ENCODE data around the gene PANX3. TPM values are rescaled to one million over a fixed set of nuclear protein-coding genes. Genes with fewer than 3 reads are reported as not detected.

The PANX3 gene
- not detected in 2 replicates for total RNA-seq (2014; rRNA removed; shearing (Covaris generic))

GRCh38 chr11:124611064-124611463, at the start of gene PANX3:
Gene PANX3, plus strand, starts transcription at chr11:124611428. Its CDS starts 129 bp downstream, at chr11:124611557.
- H3K36me3 ChIP-seq, result no peaks in the 10 kb centered on the region
- no peak within 1 kb of the TSS for H3K4me3 ChIP-seq
- H3K9me3 ChIP-seq (replicated peaks), result no peaks in the 10 kb centered on the region
- H3K4me1 ChIP-seq (replicated peaks), result no peaks in the 10 kb centered on the region
- H3K27ac ChIP-seq, result no peak within 1 kb of the TSS
- no peaks in the 10 kb centered on the region for H3K27me3 ChIP-seq (replicated peaks)
- no peak for DNase-seq (ENCODE audit: low read depth in 1 of 2, low spot score in 2 of 2)

DNA sequence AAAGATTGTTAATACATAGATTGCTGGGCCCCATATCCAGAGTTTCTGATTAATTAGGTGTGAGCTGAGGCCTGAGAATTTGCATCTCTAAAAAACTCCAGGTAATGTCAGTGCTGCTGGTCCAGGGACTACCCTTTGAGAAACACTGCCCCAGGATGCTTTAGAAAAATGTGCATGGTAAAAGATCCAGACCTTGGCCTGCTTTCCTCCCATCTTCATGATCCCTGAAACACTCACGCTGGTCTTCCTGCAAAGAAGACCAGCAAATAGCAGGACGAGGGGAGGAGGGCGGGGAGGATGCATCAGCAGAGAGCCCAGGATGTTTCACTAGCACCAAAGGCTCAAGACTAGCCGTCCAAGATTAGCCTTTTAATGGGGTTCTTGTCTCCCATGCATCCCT, 41.5 kb upstream of the PANX3 start, which contains the start of gene OR8A1:
Gene OR8A1, plus strand, starts transcription at position 301 of the 400 bp plus-strand sequence. CDS start 123 bp downstream, outside the sequence.
- H3K4me3 ChIP-seq, result no peak within 1 kb of the TSS
- DNase-seq (ENCODE audit: low read depth in 1 of 2, low spot score in 2 of 2), result no peak
- H3K27me3 ChIP-seq (replicated peaks), result no peaks in the 10 kb centered on the region
- H3K9me3 ChIP-seq (replicated peaks), result no peaks in the 10 kb centered on the region
- H3K4me1 ChIP-seq (replicated peaks), result no peaks in the 10 kb centered on the region
- H3K36me3 ChIP-seq, result no peaks in the 10 kb centered on the region
- no peak within 1 kb of the TSS for H3K27ac ChIP-seq

- Histone ChIP-seq H3K4me1 (replicated peaks) (no peaks in the 10 kb centered on the region), H3K9me3 (replicated peaks) (no peaks in the 10 kb centered on the region), H3K4me3 (no peak overlapping the region), H3K27me3 (replicated peaks) (no peaks in the 10 kb centered on the region), H3K27ac (no peak overlapping the region), H3K36me3 (no peaks in the 10 kb centered on the region)
- no peak for DNase-seq (ENCODE audit: low read depth in 1 of 2, low spot score in 2 of 2)
Observed at GRCh38 chr11:124570160-124570559, 41.1 kb upstream of the PANX3 start.

- no peak overlapping the region for H3K27ac ChIP-seq
- no peaks in the 10 kb centered on the region for H3K4me1 ChIP-seq (replicated peaks)
- no peaks in the 10 kb centered on the region for H3K27me3 ChIP-seq (replicated peaks)
- no peaks in the 10 kb centered on the region for H3K36me3 ChIP-seq
- H3K9me3 ChIP-seq (replicated peaks), result no peaks in the 10 kb centered on the region
- H3K4me3 ChIP-seq, result no peak overlapping the region
- DNase-seq (ENCODE audit: low read depth in 1 of 2, low spot score in 2 of 2), result no peak
Observed at GRCh38 chr11:124577716-124578427, 33.4 kb upstream of the PANX3 start.

- Histone ChIP-seq H3K4me3 (no peak overlapping the region), H3K9me3 (replicated peaks) (no peaks in the 10 kb centered on the region), H3K27ac (no peak overlapping the region), H3K27me3 (replicated peaks) (no peaks in the 10 kb centered on the region), H3K36me3 (no peaks in the 10 kb centered on the region), H3K4me1 (replicated peaks) (no peaks in the 10 kb centered on the region)
- no peak for DNase-seq (ENCODE audit: low read depth in 1 of 2, low spot score in 2 of 2)
Observed at GRCh38 chr11:124578761-124579160, 32.5 kb upstream of the PANX3 start.

- no peaks in the 10 kb centered on the region for H3K27me3 ChIP-seq (replicated peaks)
- H3K27ac ChIP-seq, result no peak overlapping the region
- DNase-seq (ENCODE audit: low read depth in 1 of 2, low spot score in 2 of 2), result no peak
- no peaks in the 10 kb centered on the region for H3K36me3 ChIP-seq
- no peaks in the 10 kb centered on the region for H3K9me3 ChIP-seq (replicated peaks)
- H3K4me1 ChIP-seq (replicated peaks), result no peaks in the 10 kb centered on the region
- no peak overlapping the region for H3K4me3 ChIP-seq
Observed at GRCh38 chr11:124581817-124582216, 29.4 kb upstream of the PANX3 start.

DNA sequence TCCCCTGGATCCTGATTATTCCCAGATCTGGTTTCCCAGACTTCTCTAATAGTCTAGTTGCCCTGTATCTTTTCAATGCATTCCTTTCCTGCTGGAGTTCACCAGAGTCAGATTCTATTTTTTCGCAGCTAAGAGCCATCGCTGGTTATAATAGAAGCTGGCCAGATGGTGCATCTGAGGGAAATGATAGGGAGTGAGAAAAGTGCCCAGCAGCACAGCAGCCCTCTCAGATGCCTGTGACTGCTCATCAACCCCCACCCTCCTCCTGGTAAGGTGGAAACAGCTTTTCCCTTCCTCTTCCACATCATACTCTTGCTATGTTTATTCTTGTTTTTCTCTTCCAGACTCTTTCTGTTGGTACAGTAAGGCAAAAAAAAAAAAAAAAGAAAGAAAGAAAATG, 28.7 kb upstream of the PANX3 start:
- no peaks in the 10 kb centered on the region for H3K36me3 ChIP-seq
- H3K27ac ChIP-seq, result no peak overlapping the region
- H3K27me3 ChIP-seq (replicated peaks), result no peaks in the 10 kb centered on the region
- H3K4me3 ChIP-seq, result no peak overlapping the region
- H3K9me3 ChIP-seq (replicated peaks), result no peaks in the 10 kb centered on the region
- no peaks in the 10 kb centered on the region for H3K4me1 ChIP-seq (replicated peaks)
- DNase-seq (ENCODE audit: low read depth in 1 of 2, low spot score in 2 of 2), result no peak

DNA sequence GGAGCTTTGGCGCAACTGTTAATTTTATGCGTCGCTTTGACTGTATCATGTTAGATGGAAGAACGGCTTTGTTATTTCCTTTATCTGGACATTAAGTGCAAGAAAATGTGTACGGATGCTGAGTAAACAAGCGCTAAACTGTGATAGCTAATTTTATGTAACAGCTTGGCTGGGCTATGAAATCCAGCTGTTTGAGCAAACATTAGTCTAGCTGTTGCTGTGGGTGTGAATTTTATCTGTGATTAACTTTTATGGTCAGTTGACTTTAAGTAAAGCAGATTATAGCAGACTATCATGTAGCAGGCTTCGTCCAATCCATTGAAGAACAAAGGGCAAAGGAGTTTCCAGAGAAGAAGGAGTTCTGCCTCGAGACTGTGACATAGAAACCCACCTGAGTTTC, 27.4 kb upstream of the PANX3 start:
- no peak for DNase-seq (ENCODE audit: low read depth in 1 of 2, low spot score in 2 of 2)
- Histone ChIP-seq H3K9me3 (replicated peaks) (no peaks in the 10 kb centered on the region), H3K27ac (no peak overlapping the region), H3K27me3 (replicated peaks) (no peaks in the 10 kb centered on the region), H3K4me3 (no peak overlapping the region), H3K4me1 (replicated peaks) (no peaks in the 10 kb centered on the region), H3K36me3 (no peaks in the 10 kb centered on the region)

- no peak for DNase-seq (ENCODE audit: low read depth in 1 of 2, low spot score in 2 of 2)
- Histone ChIP-seq H3K4me1 (replicated peaks) (no peaks in the 10 kb centered on the region), H3K4me3 (no peak overlapping the region), H3K27ac (no peak overlapping the region), H3K27me3 (replicated peaks) (no peaks in the 10 kb centered on the region), H3K36me3 (no peaks in the 10 kb centered on the region), H3K9me3 (replicated peaks) (no peaks in the 10 kb centered on the region)
Observed at GRCh38 chr11:124584681-124585372, 26.4 kb upstream of the PANX3 start.

GRCh38 chr11:124586238-124586860, 24.9 kb upstream of the PANX3 start:
- peak; percentile 6 to 37 for DNase-seq (ENCODE audit: low read depth in 1 of 2, low spot score in 2 of 2)
- Histone ChIP-seq H3K4me3 (no peak overlapping the region), H3K36me3 (no peaks in the 10 kb centered on the region), H3K27ac (no peak overlapping the region), H3K27me3 (replicated peaks) (no peaks in the 10 kb centered on the region), H3K9me3 (replicated peaks) (no peaks in the 10 kb centered on the region), H3K4me1 (replicated peaks) (no peaks in the 10 kb centered on the region)

DNA sequence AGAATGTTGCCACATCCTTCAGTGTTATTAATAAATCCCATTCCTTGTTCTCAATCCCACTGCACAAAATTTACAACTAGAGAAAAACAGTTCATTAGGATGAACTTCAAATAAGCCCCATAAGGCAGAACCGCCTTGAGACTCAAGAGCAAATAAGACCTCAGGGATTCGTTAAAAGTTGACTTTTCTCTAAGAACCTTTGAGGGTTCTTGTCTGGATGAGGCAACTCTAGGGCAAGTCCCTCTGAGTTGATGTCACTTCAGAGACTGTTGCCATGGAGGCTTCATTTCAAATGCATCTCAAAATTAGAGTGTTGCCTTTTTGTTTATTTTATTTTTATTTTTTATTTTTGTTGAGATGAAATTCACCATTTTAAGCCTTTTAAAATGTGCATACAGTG, 19.8 kb upstream of the PANX3 start:
- H3K4me3 ChIP-seq, result no peak overlapping the region
- no peaks in the 10 kb centered on the region for H3K36me3 ChIP-seq
- no peaks in the 10 kb centered on the region for H3K27me3 ChIP-seq (replicated peaks)
- no peaks in the 10 kb centered on the region for H3K4me1 ChIP-seq (replicated peaks)
- no peaks in the 10 kb centered on the region for H3K9me3 ChIP-seq (replicated peaks)
- no peak for DNase-seq (ENCODE audit: low read depth in 1 of 2, low spot score in 2 of 2)
- H3K27ac ChIP-seq, result no peak overlapping the region

DNA sequence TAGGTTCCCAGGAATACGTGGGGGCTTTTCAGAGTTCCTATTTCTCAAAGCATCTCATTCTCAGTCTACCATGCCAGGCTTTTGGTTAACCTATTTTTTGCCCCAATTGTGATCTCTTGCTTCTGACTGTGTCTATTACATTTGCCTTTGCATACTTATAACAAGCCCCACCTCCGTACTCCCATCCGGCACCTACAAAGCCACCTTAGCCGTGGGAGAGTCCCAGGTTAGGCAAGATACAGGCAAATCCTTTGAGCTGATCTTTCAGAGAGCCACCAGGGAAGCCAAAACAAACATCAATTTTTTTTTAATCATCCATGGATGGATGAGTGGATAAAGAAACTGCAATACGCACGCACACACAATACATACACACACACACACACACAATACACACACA, 18.6 kb upstream of the PANX3 start:
- Histone ChIP-seq H3K27ac (no peak overlapping the region), H3K4me1 (replicated peaks) (no peaks in the 10 kb centered on the region), H3K9me3 (replicated peaks) (no peaks in the 10 kb centered on the region), H3K36me3 (no peaks in the 10 kb centered on the region), H3K4me3 (no peak overlapping the region), H3K27me3 (replicated peaks) (no peaks in the 10 kb centered on the region)
- no peak for DNase-seq (ENCODE audit: low read depth in 1 of 2, low spot score in 2 of 2)

DNA sequence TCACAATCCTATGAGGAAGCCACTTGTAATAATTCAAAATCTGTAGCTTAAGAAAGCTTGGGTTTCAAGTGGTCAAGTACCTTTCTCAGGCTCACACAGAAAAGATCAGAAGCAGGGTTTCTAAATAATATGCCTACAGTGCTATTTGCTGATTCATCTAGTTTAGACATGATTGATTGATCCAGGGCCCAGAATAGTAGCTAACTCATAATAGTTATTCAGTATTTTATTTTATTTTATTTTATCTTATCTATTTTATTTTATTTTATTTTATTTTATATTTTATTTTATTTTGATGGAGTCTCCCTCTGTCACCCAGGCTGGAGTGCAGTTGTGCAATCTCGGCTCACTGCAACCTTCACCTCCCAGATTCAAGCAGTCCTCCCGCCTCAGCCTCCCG, 15.9 kb upstream of the PANX3 start:
- Histone ChIP-seq H3K4me1 (replicated peaks) (no peaks in the 10 kb centered on the region), H3K27ac (no peak overlapping the region), H3K27me3 (replicated peaks) (no peaks in the 10 kb centered on the region), H3K9me3 (replicated peaks) (no peaks in the 10 kb centered on the region), H3K4me3 (no peak overlapping the region), H3K36me3 (no peaks in the 10 kb centered on the region)
- DNase-seq (ENCODE audit: low read depth in 1 of 2, low spot score in 2 of 2), result no peak

GRCh38 chr11:124597626-124598025, 13.6 kb upstream of the PANX3 start:
- no peak for DNase-seq (ENCODE audit: low read depth in 1 of 2, low spot score in 2 of 2)
- no peaks in the 10 kb centered on the region for H3K4me1 ChIP-seq (replicated peaks)
- H3K4me3 ChIP-seq, result no peak overlapping the region
- no peaks in the 10 kb centered on the region for H3K36me3 ChIP-seq
- H3K9me3 ChIP-seq (replicated peaks), result no peaks in the 10 kb centered on the region
- no peaks in the 10 kb centered on the region for H3K27me3 ChIP-seq (replicated peaks)
- no peak overlapping the region for H3K27ac ChIP-seq
